Measurements from ENCODE around the gene MRC2.

MRC2 gene

DNA sequence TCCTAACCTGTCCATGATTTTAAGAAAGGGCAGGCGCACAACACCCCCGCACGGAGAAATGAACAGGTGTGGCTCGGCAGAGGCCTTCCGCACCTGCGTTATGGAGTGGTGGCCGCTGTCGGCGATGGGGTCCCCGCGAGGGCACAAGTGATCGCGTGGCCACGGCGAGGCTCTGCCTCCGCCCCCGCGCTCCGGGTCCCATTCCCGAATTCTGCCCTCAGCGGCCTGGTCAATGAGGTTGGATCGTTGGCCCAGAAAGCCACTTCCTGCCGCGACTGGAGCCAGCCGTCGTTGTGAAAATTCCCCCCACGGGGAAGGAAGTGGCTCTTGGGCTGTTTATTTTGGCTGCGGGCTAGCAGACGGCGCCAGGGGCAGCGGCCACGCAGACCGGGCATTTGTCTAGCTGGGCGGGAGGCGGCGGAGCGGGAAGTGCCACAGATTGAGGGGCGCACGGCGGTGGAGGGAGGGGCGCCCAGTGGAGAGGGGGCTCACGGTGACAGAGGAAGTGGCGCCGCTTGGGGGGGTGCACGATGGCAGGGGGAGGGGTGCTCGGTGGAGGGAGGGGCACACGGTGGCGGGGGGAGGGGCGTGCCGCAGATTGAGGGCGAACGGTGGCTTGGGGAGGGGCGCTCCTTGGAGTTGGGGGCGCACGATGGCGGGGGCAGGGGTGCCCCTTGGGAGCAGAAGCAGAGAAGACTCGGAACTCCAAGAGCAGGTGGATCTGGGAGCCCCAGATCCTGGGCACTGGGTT, 25.0 kb downstream of the MRC2 start:
- Histone ChIP-seq H3F3A (ENCODE audit: low read depth) (0 out of 2 replicates have a peak, but pooled peaks cover 3% of the 10 kb centered on the region), H3K4me1 (ENCODE audit: insufficient read depth, low read length, poor library complexity, severe bottlenecking) (peaks cover 8% of the 10 kb centered on the region), H3K9ac (ENCODE audit: low read depth, low read length, poor library complexity, severe bottlenecking) (peak overlapping the region; percentile 59), H3K4me3 (ENCODE audit: low read length, poor library complexity, severe bottlenecking) (peak overlapping the region; percentile 74), H4K20me1 (ENCODE audit: insufficient read depth, low read length, poor library complexity, severe bottlenecking) (no peaks in the 10 kb centered on the region), H3K9me2 (replicated peaks; ENCODE audit: low read depth, low read length) (no peaks in the 10 kb centered on the region), H3K27me3 (ENCODE audit: insufficient read depth, low read length, poor library complexity, severe bottlenecking) (no peaks in the 10 kb centered on the region), H3K4me2 (ENCODE audit: low read depth, low read length, poor library complexity, severe bottlenecking) (peak overlapping the region; percentile 88), H3K9me3 (ENCODE audit: insufficient read depth, low read depth, low read length) (no peaks in the 10 kb centered on the region), H2AFZ (ENCODE audit: low read length) (peak overlapping the region; percentile 86), H3K36me3 (ENCODE audit: insufficient read depth, low read length) (no peaks in the 10 kb centered on the region), H3K79me2 (ENCODE audit: insufficient read depth, low read length) (no peaks in the 10 kb centered on the region)
- TF ChIP-seq, protein P1, sequence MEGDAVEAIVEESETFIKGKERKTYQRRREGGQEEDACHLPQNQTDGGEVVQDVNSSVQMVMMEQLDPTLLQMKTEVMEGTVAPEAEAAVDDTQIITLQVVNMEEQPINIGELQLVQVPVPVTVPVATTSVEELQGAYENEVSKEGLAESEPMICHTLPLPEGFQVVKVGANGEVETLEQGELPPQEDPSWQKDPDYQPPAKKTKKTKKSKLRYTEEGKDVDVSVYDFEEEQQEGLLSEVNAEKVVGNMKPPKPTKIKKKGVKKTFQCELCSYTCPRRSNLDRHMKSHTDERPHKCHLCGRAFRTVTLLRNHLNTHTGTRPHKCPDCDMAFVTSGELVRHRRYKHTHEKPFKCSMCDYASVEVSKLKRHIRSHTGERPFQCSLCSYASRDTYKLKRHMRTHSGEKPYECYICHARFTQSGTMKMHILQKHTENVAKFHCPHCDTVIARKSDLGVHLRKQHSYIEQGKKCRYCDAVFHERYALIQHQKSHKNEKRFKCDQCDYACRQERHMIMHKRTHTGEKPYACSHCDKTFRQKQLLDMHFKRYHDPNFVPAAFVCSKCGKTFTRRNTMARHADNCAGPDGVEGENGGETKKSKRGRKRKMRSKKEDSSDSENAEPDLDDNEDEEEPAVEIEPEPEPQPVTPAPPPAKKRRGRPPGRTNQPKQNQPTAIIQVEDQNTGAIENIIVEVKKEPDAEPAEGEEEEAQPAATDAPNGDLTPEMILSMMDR (conservative IDR thresholded peaks at IDR 0.05; ENCODE audit: low read length) = no peak
- no peak for TF ChIP-seq EZH2phosphoT487 (IDR thresholded peaks at IDR 0.05; ENCODE audit: borderline replicate concordance)

DNA sequence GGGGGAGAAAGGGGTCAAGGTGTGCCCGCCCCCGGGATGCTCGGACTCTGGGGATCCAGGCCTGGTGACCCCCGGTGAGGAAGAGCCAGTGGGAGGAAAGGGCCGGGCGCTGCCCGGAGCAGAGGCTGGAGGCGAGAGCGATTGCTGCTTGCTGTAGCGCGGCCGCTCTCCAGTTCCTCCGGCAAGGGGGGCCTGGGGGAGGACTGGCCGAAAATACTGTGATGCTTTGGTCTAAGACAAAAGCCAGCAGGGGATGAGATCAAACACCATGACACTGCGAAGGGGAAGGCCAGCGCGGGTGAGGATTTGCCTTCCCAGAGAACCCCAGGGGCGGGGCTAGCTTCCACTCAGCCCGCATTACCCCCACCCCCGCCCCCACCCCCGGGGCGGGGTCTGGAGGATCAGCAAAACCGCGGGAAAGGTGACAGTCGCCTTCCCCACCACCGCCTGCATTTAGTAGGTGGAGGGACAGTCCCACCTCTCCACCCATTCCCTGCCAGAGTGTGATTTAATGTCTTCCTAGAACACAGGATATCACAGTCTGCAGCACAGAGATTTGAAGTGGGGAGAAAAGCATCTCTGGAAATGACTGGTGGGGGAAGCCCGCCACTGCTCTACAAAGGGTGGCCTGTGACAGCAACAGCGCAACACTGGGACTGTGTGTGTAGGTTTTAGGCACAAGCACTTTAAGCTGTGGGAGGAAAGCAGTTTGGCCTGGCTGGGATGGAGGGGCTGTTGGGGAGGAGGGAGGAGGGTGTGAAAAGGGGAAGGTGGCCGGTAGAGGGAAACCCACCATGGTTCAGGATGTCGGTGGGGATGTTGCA, 25.7 kb downstream of the MRC2 start:
- TF ChIP-seq EZH2phosphoT487 (IDR thresholded peaks at IDR 0.05; ENCODE audit: borderline replicate concordance) = no peak
- TF ChIP-seq, protein P1 (conservative IDR thresholded peaks at IDR 0.05; ENCODE audit: low read length) = no peak
- Histone ChIP-seq H3K27me3 (ENCODE audit: insufficient read depth, low read length, poor library complexity, severe bottlenecking) (no peaks in the 10 kb centered on the region), H3K4me1 (ENCODE audit: insufficient read depth, low read length, poor library complexity, severe bottlenecking) (peaks cover 8% of the 10 kb centered on the region), H3K36me3 (ENCODE audit: insufficient read depth, low read length) (no peaks in the 10 kb centered on the region), H3K9me3 (ENCODE audit: insufficient read depth, low read depth, low read length) (no peaks in the 10 kb centered on the region), H2AFZ (ENCODE audit: low read length) (peak overlapping the region; percentile 86), H3F3A (ENCODE audit: low read depth) (0 out of 2 replicates have a peak, but pooled peaks cover 3% of the 10 kb centered on the region), H3K4me2 (ENCODE audit: low read depth, low read length, poor library complexity, severe bottlenecking) (peak overlapping the region; percentile 88), H4K20me1 (ENCODE audit: insufficient read depth, low read length, poor library complexity, severe bottlenecking) (no peaks in the 10 kb centered on the region), H3K9me2 (replicated peaks; ENCODE audit: low read depth, low read length) (no peaks in the 10 kb centered on the region), H3K79me2 (ENCODE audit: insufficient read depth, low read length) (no peaks in the 10 kb centered on the region), H3K4me3 (ENCODE audit: low read length, poor library complexity, severe bottlenecking) (peak overlapping the region; percentile 74), H3K9ac (ENCODE audit: low read depth, low read length, poor library complexity, severe bottlenecking) (peak overlapping the region; percentile 59)

DNA sequence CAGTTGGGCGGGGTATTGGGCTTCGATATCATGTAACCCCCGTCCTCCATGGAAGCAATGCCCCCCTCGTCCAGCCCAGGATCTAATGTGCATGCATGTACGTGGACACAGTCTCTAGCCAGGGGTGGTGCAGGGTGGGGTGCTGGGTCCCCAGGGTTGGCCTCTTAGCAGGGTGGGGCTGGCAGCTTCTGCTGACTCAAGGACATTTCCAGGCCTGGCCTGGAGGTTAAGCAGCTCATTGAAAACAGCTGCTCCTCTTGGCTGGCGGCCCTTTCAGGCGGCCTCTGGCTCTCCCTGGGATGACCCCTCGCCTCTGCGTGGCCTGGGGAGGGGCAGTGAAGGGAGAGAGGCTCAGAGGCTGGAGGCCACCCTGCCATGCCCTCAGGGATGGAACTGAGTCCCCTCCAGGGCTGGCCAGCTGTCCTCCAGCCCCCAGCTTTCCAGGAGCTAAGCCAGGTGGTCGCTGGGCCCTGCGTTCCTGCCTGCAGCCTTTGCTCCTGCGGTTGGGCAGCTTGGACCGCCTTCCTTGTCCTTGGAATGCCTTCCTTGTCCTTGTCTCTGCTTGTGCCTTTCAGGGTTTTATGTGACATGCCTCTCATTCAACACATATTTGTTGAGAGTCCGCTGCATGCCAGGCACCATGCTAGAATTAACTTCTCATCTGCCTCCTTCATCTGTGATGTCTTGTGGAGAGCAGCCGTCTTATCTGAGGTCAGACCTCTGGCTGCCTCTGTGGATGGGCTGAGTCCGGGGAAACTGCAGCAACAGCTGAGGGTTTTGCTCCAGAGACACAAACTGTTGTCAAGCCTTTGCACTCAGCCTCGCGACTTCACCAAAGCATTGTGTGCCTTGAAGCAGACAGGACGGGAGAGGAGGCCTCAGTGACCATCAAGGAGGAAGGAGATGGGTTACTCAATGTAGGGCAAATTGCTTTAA, 26.6 kb downstream of the MRC2 start:
- 0 out of 2 replicates have a peak, but pooled peaks cover 3% of the 10 kb centered on the region for H3F3A ChIP-seq (ENCODE audit: low read depth)
- H3K79me2 ChIP-seq (ENCODE audit: insufficient read depth, low read length) = no peaks in the 10 kb centered on the region
- H3K9me2 ChIP-seq (replicated peaks; ENCODE audit: low read depth, low read length) = no peaks in the 10 kb centered on the region
- no peaks in the 10 kb centered on the region for H3K27me3 ChIP-seq (ENCODE audit: insufficient read depth, low read length, poor library complexity, severe bottlenecking)
- H3K9ac ChIP-seq (ENCODE audit: low read depth, low read length, poor library complexity, severe bottlenecking) = no peak overlapping the region
- H2AFZ ChIP-seq (ENCODE audit: low read length) = no peak overlapping the region
- TF ChIP-seq, protein P1 (conservative IDR thresholded peaks at IDR 0.05; ENCODE audit: low read length) = no peak
- TF ChIP-seq EZH2phosphoT487 (IDR thresholded peaks at IDR 0.05; ENCODE audit: borderline replicate concordance) = no peak
- peak overlapping the region; percentile 88 for H3K4me2 ChIP-seq (ENCODE audit: low read depth, low read length, poor library complexity, severe bottlenecking)
- no peaks in the 10 kb centered on the region for H3K36me3 ChIP-seq (ENCODE audit: insufficient read depth, low read length)
- no peaks in the 10 kb centered on the region for H3K9me3 ChIP-seq (ENCODE audit: insufficient read depth, low read depth, low read length)
- no peaks in the 10 kb centered on the region for H4K20me1 ChIP-seq (ENCODE audit: insufficient read depth, low read length, poor library complexity, severe bottlenecking)
- H3K4me1 ChIP-seq (ENCODE audit: insufficient read depth, low read length, poor library complexity, severe bottlenecking) = peaks cover 8% of the 10 kb centered on the region
- no peak overlapping the region for H3K4me3 ChIP-seq (ENCODE audit: low read length, poor library complexity, severe bottlenecking)

Data from Loucy (cell line).